IMR-90 (cell line): ENCODE results near the gene RAPGEF2. TPM values are rescaled to one million over a fixed set of nuclear protein-coding genes. Genes with fewer than 3 reads are reported as not detected.
A peak's percentile ranks its signal among the peaks of the same experiment; 100 is the strongest.

Source experiments
- ATAC-seq: fragments of 200-7000 bp; cut with Tn5 transposase; 2 replicates; pipeline ENCODE4 v1.9.1; 2020; ENCODE audit warnings: low read depth, mild to moderate bottlenecking, moderate library complexity
- BruUV-seq: library from RNA; stranded (reverse); fragments of 400-500 nt; replicated peaks from 2 replicates; lab custom pipeline; 2021; lab: Mats Ljungman, UMichigan
- CTCF ChIA-PET: fragments of 300-600 bp; formaldehyde crosslinking; extraction: SDS; loops from one replicate; lab custom pipeline; 2021; ENCODE audit warnings: antibody characterized with exemption; lab: Yijun Ruan, JAX
- POLR2A ChIA-PET: fragments of 300-600 bp; sonication (Branson Sonifier 250); formaldehyde crosslinking; loops from one replicate; lab custom pipeline; 2022; ENCODE audit warnings: antibody characterized with exemption; ENCODE audit not compliant: unreplicated experiment; lab: Charles Lee
- DNase-seq: peaks from one replicate; pipeline ENCODE4 v3.0.0; 2013
- H2AFZ ChIP-seq: replicated peaks from 2 replicates; pipeline ENCODE3; 2013; ENCODE audit warnings: low read length, mild to moderate bottlenecking; ENCODE audit not compliant: poor library complexity
- H2AK5ac ChIP-seq: 2 replicates; pipeline ENCODE4 v1.6.1; 2013; ENCODE audit warnings: low read depth, low read length, inconsistent platforms
- H2AK9ac ChIP-seq: replicated peaks from 2 replicates; pipeline ENCODE3; 2013; ENCODE audit warnings: mild to moderate bottlenecking, low read depth, low read length, moderate library complexity; ENCODE audit not compliant: poor library complexity
- H2BK120ac ChIP-seq: 2 replicates; pipeline ENCODE4 v1.6.1; 2013; ENCODE audit warnings: low read depth, low read length, inconsistent platforms
- H2BK15ac ChIP-seq: 3 replicates; pipeline ENCODE4 v1.6.1; 2013; ENCODE audit warnings: low read depth, low read length, inconsistent platforms
- H2BK20ac ChIP-seq: 2 replicates; pipeline ENCODE4 v1.6.1; 2013; ENCODE audit warnings: low read depth, mild to moderate bottlenecking, inconsistent platforms, low read length, moderate library complexity
- H2BK5ac ChIP-seq: 2 replicates; pipeline ENCODE4 v1.6.1; 2013; ENCODE audit warnings: mild to moderate bottlenecking, low read depth, low read length, inconsistent platforms; ENCODE audit not compliant: poor library complexity, severe bottlenecking
- H3K14ac ChIP-seq: replicated peaks from 2 replicates; pipeline ENCODE4 v1.6.1; 2013; ENCODE audit warnings: low read depth, low read length, inconsistent platforms
- H3K18ac ChIP-seq: 2 replicates; pipeline ENCODE4 v1.6.1; 2013; ENCODE audit warnings: low read depth, low read length, control low read depth
- H3K23ac ChIP-seq: 2 replicates; pipeline ENCODE4 v1.6.1; 2013; ENCODE audit warnings: low read depth, low read length, inconsistent platforms
- H3K27ac ChIP-seq: 2 replicates; pipeline ENCODE4 v1.5.1; 2013; ENCODE audit warnings: mild to moderate bottlenecking, control low read depth, low read length; ENCODE audit not compliant: insufficient read depth
- H3K27me3 ChIP-seq: 2 replicates; pipeline ENCODE4 v1.6.1; 2013; ENCODE audit warnings: low read length; ENCODE audit not compliant: control insufficient read depth, insufficient read depth
- H3K36me3 ChIP-seq: 2 replicates; pipeline ENCODE4 v1.6.1; 2013; ENCODE audit warnings: low read length, mixed read lengths; ENCODE audit not compliant: control insufficient read depth, insufficient read depth
- H3K4ac ChIP-seq: 2 replicates; pipeline ENCODE4 v1.6.1; 2013; ENCODE audit warnings: low read depth, low read length, inconsistent platforms
- H3K4me1 ChIP-seq: 2 replicates; pipeline ENCODE4 v1.6.1; 2013; ENCODE audit warnings: low read length, mixed read lengths; ENCODE audit not compliant: control insufficient read depth, insufficient read depth
- H3K4me2 ChIP-seq: 2 replicates; pipeline ENCODE4 v1.6.1; 2013; ENCODE audit warnings: low read depth, mild to moderate bottlenecking, control low read depth, low read length, moderate library complexity
- H3K4me3 ChIP-seq: 2 replicates; pipeline ENCODE4 v1.5.1; 2013; ENCODE audit warnings: low read depth, mild to moderate bottlenecking, control low read depth, low read length, moderate library complexity; ENCODE audit not compliant: insufficient read depth
- H3K56ac ChIP-seq: 2 replicates; pipeline ENCODE4 v1.6.1; 2013; ENCODE audit warnings: low read length, inconsistent platforms; ENCODE audit not compliant: insufficient read depth; ENCODE audit errors: extremely low read depth
- H3K79me1 ChIP-seq, 2 experiments: 2 replicates each; pipeline ENCODE4 v1.6.1; 2013; ENCODE audit warnings: low read length in 2 of 2, inconsistent platforms in 1 of 2, low read depth in 1 of 2
- H3K9ac ChIP-seq: 2 replicates; pipeline ENCODE4 v1.6.1; 2013; ENCODE audit warnings: low read depth, low read length, control low read depth
- H3K9me1 ChIP-seq: 2 replicates; pipeline ENCODE4 v1.6.1; 2013; ENCODE audit warnings: low read length, inconsistent platforms; ENCODE audit not compliant: insufficient read depth
- H3K9me3 ChIP-seq: 2 replicates; pipeline ENCODE4 v1.6.1; 2013; ENCODE audit warnings: low read length; ENCODE audit not compliant: control insufficient read depth, insufficient read depth
- H4K20me1 ChIP-seq: 2 replicates; pipeline ENCODE4 v1.6.1; 2013; ENCODE audit warnings: low read length, inconsistent platforms; ENCODE audit not compliant: insufficient read depth
- H4K5ac ChIP-seq: 2 replicates; pipeline ENCODE4 v1.6.1; 2013; ENCODE audit warnings: mild to moderate bottlenecking, low read depth, low read length, control low read depth
- H4K8ac ChIP-seq, 2 experiments: 2 replicates each; pipeline ENCODE4 v1.6.1; 2013; ENCODE audit warnings: low read depth in 2 of 2, low read length in 2 of 2, control low read depth in 1 of 2, inconsistent platforms in 1 of 2
- H4K91ac ChIP-seq: 2 replicates; pipeline ENCODE4 v1.6.1; 2013; ENCODE audit warnings: low read depth, low read length, inconsistent platforms; ENCODE audit not compliant: insufficient read depth
- BHLHE40 ChIP-seq: fragments of 150-350 bp; IDR thresholded peaks from 2 replicates; pipeline ENCODE4 v1.6.1; 2016; ENCODE audit warnings: mild to moderate bottlenecking, low read depth, low read length
- CHD1 ChIP-seq: IDR thresholded peaks from 2 replicates; pipeline ENCODE4 v1.6.1; 2012; ENCODE audit warnings: low read depth, low read length, improper control_type of control experiment
- FOS ChIP-seq: fragments of 150-350 bp; IDR thresholded peaks from 2 replicates; pipeline ENCODE4 v1.6.1; 2016; ENCODE audit warnings: low read depth, low read length
- MAFK ChIP-seq: IDR thresholded peaks from 2 replicates; pipeline ENCODE4 v1.6.1; 2012; ENCODE audit warnings: low read depth, low read length, improper control_type of control experiment
- MAZ ChIP-seq: IDR thresholded peaks from 2 replicates; pipeline ENCODE4 v1.6.1; 2012; ENCODE audit warnings: low read depth, mild to moderate bottlenecking, low read length, improper control_type of control experiment, moderate library complexity, borderline replicate concordance
- MXI1 ChIP-seq: IDR thresholded peaks from 2 replicates; pipeline ENCODE4 v1.6.1; 2012; ENCODE audit warnings: low read depth, mild to moderate bottlenecking, low read length, moderate library complexity, borderline replicate concordance
- NFE2L2 ChIP-seq: fragments of 150-350 bp; IDR thresholded peaks from 2 replicates; pipeline ENCODE4 v1.6.1; 2016; ENCODE audit warnings: low read depth, mild to moderate bottlenecking, low read length
- POLR2A ChIP-seq: IDR thresholded peaks from 2 replicates; pipeline ENCODE4 v1.6.1; 2012; ENCODE audit warnings: mild to moderate bottlenecking, low read depth, low read length
- RCOR1 ChIP-seq: IDR thresholded peaks from 2 replicates; pipeline ENCODE4 v1.6.1; 2012; ENCODE audit warnings: mild to moderate bottlenecking, low read length, improper control_type of control experiment; ENCODE audit not compliant: insufficient replicate concordance
- RFX5 ChIP-seq: IDR thresholded peaks from 2 replicates; pipeline ENCODE4 v1.8.0; 2012; ENCODE audit warnings: low read depth, mild to moderate bottlenecking, low read length, moderate library complexity
- SMC3 ChIP-seq: fragments of 150-350 bp; IDR thresholded peaks from 2 replicates; pipeline ENCODE4 v1.6.1; 2016; ENCODE audit warnings: low read depth, mild to moderate bottlenecking, antibody characterized with exemption, low read length, moderate library complexity
- WGBS, 2 experiments: methylation state at CpG; one replicate each; pipeline versions ENCODE4 v1.1.5 to v1.1.7; 2013; ENCODE audit warnings: missing lambda C conversion rate in 2 of 2; ENCODE audit not compliant: insufficient read length in 1 of 2; ENCODE audit errors: extremely low coverage in 2 of 2; 5-methylcytosine and 5-hydroxymethylcytosine counted together
- dilution Hi-C: fragments of 300-500 bp; cut with HindIII; formaldehyde crosslinking; loops from one replicate; pipeline ENCODE4 v1.14.3; 2018; ENCODE audit warnings: low sequenced_read_pairs; ENCODE audit not compliant: unreplicated experiment
- in situ Hi-C: fragments of 300-500 bp; cut with MboI; formaldehyde crosslinking; loops from 3 replicates; pipeline ENCODE4 v1.14.3; 2019; ENCODE audit warnings: low sequenced_read_pairs, inconsistent platforms, mixed read lengths
- intact Hi-C: fragments of 100-400 bp; cut with micrococcal nuclease; formaldehyde crosslinking; loops from 2 replicates; pipeline ENCODE4 v1.10.0; 2022
- polyA plus RNA-seq, 3 experiments: library from polyadenylated mRNA; depleted of rRNA; stranded (reverse); fragments of >200 nt; gene quantifications; 2 replicates each; pipeline ENCODE4 v1.2.3, GENCODE V29; 2012; ENCODE audit warnings: low replicate concordance in 1 of 3
- total RNA-seq: library from RNA; depleted of rRNA; stranded (reverse); fragments of >200 nt; gene quantifications from 2 replicates; pipeline ENCODE4 v1.2.3, GENCODE V29; 2012
- TF ChIP-seq, protein P1 (sequence below): fragments of 150-350 bp; IDR thresholded peaks from 2 replicates; pipeline ENCODE4 v1.6.1; 2017; ENCODE audit warnings: mild to moderate bottlenecking, antibody characterized with exemption, low read length, low read depth
- TF ChIP-seq, protein P2 (sequence below): conservative IDR thresholded peaks from 2 replicates; pipeline ENCODE4 v1.5.1; 2012; ENCODE audit warnings: mild to moderate bottlenecking, low read depth, low read length, improper control_type of control experiment

Gene RAPGEF2
- total and polyA plus RNA-seq, 2 of the 4 experiments (the other 2 are of a cell fraction) = 27.6 to 109 TPM

- POLR2A ChIA-PET = no interaction called here
- peak overlapping the region; percentile 30 for H3K4ac ChIP-seq
- BruUV-seq = no TSS peak
- dilution Hi-C loops (no loop called here), in situ Hi-C loops (no loop called here), intact Hi-C loops (no loop called here)
- H3K4me2 ChIP-seq = no peak overlapping the region
- no peak overlapping the region; the same call in 1 of the 2 replicates for H2BK120ac ChIP-seq
- 0 out of 2 replicates have a peak, but pooled peaks cover 5% of the 10 kb centered on the region for H4K20me1 ChIP-seq
- H3K9me3 ChIP-seq = no peaks in the 10 kb centered on the region
- H3K79me1 ChIP-seq = peaks cover 19 to 21% of the 10 kb centered on the region in 2 experiments
- CTCF ChIA-PET = no interaction called here
- H4K5ac ChIP-seq = no peak overlapping the region
- ATAC-seq = no peak
- no peaks in the 10 kb centered on the region for H3K36me3 ChIP-seq
- no peak overlapping the region for H2AK9ac ChIP-seq
- no peak overlapping the region for H4K8ac ChIP-seq
- H3K4me3 ChIP-seq = no peak overlapping the region
- TF ChIP-seq MAZ = no peak
- TF ChIP-seq FOS = no peak
- no peak for TF ChIP-seq NFE2L2
- TF ChIP-seq, protein P1, sequence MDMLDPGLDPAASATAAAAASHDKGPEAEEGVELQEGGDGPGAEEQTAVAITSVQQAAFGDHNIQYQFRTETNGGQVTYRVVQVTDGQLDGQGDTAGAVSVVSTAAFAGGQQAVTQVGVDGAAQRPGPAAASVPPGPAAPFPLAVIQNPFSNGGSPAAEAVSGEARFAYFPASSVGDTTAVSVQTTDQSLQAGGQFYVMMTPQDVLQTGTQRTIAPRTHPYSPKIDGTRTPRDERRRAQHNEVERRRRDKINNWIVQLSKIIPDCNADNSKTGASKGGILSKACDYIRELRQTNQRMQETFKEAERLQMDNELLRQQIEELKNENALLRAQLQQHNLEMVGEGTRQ = no peak
- TF ChIP-seq BHLHE40 = no peak
- no peak for TF ChIP-seq MXI1
- TF ChIP-seq CHD1 = no peak
- TF ChIP-seq, protein P2, sequence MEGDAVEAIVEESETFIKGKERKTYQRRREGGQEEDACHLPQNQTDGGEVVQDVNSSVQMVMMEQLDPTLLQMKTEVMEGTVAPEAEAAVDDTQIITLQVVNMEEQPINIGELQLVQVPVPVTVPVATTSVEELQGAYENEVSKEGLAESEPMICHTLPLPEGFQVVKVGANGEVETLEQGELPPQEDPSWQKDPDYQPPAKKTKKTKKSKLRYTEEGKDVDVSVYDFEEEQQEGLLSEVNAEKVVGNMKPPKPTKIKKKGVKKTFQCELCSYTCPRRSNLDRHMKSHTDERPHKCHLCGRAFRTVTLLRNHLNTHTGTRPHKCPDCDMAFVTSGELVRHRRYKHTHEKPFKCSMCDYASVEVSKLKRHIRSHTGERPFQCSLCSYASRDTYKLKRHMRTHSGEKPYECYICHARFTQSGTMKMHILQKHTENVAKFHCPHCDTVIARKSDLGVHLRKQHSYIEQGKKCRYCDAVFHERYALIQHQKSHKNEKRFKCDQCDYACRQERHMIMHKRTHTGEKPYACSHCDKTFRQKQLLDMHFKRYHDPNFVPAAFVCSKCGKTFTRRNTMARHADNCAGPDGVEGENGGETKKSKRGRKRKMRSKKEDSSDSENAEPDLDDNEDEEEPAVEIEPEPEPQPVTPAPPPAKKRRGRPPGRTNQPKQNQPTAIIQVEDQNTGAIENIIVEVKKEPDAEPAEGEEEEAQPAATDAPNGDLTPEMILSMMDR = no peak
- TF ChIP-seq MAFK = no peak
- TF ChIP-seq RFX5 = no peak
- TF ChIP-seq POLR2A = no peak
- TF ChIP-seq SMC3 = no peak
- TF ChIP-seq RCOR1 = no peak
- peak overlapping the region; percentile 40 for H2AK5ac ChIP-seq
- no peaks in the 10 kb centered on the region for H3K27me3 ChIP-seq
- H3K18ac ChIP-seq = no peak overlapping the region
- no peak overlapping the region for H4K91ac ChIP-seq
- no peak overlapping the region for H3K9ac ChIP-seq
- no peak overlapping the region for H3K14ac ChIP-seq
- H3K23ac ChIP-seq = no peak overlapping the region
- DNase-seq = no peak
- 100% methylated on average over 1 of the region's 3 CpGs; no CpG with 5 or more reads in 1 of the 2 experiments for WGBS, 2 experiments
- peaks cover 3% of the 10 kb centered on the region for H3K4me1 ChIP-seq
- peaks cover 9% of the 10 kb centered on the region; the same call in 1 of the 2 replicates for H3K9me1 ChIP-seq
- H2AFZ ChIP-seq = no peak overlapping the region
- H2BK20ac ChIP-seq = no peak overlapping the region
- no peak overlapping the region for H3K56ac ChIP-seq
- H3K27ac ChIP-seq = no peak overlapping the region
- no peak overlapping the region for H2BK15ac ChIP-seq
- H2BK5ac ChIP-seq = no peak overlapping the region
Observed at GRCh38 chr4:159205466-159205865, 102.6 kb downstream of the RAPGEF2 start.
